SIG-M5 (cell line): Measurements from ENCODE around the gene VSIG10L2.
"Not testable (repeated sequence)": the region's sequence is repeated elsewhere in the genome, so short reads cannot be mapped to it uniquely, and the experiment has no call there.

ENCODE experiments used
- DNase-seq: peaks from one replicate; lab custom pipeline; 2025; lab: John Stamatoyannopoulos, UW

Gene VSIG10L2

DNA sequence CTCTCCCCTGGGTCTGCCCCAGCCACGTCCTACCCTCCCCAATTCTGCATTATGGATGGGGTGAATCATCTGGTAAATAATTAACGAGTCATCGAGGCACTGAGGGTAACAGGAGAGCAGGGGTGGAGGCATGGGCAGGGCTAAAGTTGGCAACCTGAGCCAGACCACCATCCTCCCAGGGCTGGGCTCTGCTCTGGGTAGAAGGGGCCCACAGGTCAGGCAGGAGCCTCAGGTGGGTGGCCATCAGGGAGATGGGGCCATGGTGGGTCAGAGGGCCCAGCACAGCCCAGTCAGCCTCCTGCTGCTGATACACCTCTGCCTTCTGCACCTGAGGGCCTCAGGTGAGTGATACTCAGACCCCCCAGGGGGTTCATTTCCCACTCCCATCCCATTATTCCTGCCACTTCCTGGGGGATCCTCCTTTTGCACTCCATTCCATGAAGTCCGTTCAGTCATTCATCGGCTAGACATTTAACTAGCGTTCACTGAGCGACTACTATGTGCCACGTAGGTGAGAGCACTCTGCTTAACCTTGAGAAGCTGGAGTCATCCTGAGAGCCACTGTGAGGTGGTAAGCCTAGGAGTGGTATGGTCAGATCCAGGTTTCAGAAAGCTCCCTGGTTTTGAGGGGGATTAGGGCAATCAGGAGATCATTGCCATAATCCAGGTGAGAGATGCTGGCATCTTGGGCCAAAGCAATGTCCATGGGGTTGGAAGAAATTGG is at the start of gene VSIG10L2:
TSS of gene VSIG10L2 (plus strand) at position 248 of the 724 bp plus-strand sequence. CDS start at position 260, 12 bp downstream.
- no peak for DNase-seq

DNA sequence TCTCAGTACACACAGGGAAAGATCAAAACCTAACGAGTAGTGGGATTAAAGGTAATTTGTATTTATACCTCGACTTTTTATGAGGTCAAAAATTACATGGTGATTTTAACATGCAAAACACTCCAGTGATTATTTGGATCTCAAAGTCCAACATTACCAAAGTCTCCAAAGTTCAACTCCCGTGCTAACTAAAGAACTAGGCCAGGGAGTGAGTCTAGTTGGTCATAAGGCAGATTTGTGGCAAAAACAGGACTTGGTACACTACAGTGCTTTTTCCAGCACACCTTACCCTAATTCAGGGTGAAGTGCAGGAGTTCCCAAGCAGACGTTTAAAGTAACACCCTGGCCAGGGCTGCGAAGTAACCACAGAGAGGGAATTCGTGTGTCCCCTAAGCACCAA is 44.0 kb upstream of the VSIG10L2 start:
- no peak for DNase-seq

DNA sequence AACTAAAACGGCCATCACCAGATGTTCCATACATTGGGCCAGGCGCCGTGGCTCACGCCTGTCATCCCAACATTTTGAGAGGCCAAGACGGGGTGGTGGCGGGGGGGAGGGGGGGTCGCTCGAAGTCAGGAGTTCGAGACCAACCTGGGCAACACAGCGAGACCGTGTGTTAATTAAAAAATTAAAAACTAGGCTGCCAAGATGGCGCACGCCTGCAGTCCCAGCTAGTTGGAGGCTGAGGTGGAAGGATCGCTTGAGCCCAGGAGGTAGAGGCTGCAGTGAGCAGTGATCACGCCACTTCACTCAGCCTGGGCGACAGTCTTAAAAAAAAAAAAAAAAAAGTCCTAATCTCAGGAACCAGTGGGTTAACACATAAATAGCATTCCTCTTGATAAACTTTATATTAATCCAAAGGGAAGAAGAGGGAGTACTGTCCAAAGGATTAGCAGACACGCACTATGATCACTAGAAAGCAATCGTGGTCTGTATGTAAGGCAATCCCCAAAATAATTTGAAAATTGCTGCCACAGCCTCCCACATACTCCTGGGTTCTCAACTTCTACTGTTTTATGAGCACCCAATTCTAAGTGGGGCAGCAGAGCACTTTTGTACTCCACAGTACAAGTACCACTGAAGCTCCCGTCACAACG is 43.4 kb upstream of the VSIG10L2 start:
- DNase-seq: no peak

DNA sequence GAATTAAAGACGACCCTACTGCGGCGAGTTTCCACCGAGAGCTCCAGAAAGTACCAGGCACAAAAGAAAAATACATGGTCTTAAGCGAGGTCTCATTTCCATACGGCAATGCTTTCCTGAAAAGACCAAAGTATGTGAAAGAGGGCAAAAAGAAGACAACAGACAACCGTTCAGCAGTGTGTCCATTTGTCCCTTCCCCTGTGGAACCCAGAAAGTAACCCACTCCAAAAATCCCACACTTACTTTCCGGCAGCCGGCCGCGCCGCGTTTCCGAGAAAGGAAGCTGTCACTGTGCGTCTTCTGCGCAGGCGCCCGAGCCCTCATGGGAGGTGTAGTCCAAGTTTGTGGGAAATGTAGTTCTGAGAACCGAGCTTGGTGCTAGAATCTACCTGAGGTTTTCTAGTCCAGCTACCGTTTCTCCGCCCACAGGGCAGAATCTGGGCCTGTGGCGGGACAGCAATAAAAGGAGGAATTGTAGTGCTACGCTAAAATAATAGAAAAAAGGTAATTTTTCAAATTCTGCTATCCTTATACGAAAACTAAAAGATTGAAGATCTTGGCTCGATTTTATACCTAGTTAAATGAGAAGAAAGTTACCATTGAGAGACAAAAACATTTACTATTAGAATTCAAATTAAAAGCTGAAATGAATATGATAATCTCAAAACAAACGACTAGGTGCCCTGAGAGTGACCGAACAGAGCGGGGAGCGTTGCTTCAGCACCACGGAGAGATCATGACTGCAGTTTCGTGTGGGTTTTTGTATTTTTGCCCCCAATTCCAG is 42.7 kb upstream of the VSIG10L2 start, which contains the start of gene PUS3:
TSS of gene PUS3 (minus strand) at position 280 of the 784 bp plus-strand sequence. CDS start 6,922 bp downstream, outside the sequence.
- DNase-seq: peak; percentile 27

DNA sequence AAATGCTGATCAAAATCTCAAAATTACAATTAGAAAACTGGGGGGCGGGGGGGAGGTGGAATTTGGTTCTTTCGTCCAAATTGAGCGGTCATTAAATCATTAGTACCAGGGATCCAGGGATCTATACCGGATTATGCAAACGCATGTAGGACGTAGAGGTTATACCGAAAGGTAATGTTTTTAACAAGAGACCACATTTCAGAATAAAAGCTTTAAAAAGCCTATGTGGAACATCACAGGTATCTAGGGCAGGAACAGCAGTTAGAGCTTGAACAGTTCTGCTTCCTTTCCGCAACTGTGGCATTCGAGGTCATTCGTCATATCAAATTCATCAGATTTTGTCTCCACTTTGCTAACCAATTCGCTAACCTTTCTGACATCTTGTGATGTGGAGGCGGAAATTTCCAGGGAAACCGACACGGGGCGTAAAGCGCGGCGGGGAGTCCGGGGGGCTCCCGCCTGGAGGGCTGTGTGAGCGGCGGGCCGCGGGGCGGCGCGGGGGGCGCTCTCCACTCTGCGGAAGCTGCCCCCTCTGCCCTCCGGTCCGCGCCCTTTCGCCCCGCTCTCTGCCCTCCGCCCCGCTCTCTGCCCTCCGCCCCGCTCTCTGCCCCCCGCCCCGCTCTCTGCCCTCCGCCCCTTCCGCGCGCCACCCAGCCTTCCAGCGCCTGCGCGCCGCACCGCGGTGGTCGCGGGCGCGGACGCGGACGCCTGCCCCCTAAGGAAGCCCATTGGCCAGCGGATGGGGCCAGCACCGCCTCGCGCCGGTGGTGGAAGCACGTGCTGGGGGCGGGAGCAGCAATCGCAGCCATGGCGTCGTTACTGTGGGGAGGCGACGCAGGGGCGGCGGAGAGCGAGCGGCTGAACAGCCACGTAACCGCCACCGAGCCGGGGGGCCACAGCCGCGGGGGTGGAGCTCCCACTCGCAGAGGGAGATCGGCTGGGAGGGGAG is 41.9 kb upstream of the VSIG10L2 start, which contains the start of gene DDX25:
TSS of gene DDX25 (plus strand) at position 798 of the 949 bp plus-strand sequence. CDS start at position 808, 10 bp downstream.
- DNase-seq: no peak

DNA sequence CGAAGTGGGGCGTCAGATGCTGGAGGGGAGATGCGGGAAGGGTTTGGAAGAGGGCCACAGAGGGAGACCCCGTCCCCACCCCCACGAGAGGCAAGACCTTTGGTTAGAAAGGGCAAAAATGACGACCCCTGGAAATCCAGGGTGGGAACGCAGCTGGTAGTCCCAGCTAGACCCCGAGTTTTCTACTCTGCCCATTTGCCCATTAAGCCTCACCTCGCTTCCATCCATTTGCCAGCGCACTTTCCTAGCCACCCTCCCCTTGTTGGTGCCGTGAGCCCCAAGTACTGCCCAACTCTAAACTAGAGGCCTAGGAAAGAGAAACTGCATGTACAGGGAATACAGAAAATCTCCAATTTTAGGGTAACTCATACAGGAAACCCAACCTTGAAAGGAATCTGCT is 41.2 kb upstream of the VSIG10L2 start:
- no peak for DNase-seq

DNA sequence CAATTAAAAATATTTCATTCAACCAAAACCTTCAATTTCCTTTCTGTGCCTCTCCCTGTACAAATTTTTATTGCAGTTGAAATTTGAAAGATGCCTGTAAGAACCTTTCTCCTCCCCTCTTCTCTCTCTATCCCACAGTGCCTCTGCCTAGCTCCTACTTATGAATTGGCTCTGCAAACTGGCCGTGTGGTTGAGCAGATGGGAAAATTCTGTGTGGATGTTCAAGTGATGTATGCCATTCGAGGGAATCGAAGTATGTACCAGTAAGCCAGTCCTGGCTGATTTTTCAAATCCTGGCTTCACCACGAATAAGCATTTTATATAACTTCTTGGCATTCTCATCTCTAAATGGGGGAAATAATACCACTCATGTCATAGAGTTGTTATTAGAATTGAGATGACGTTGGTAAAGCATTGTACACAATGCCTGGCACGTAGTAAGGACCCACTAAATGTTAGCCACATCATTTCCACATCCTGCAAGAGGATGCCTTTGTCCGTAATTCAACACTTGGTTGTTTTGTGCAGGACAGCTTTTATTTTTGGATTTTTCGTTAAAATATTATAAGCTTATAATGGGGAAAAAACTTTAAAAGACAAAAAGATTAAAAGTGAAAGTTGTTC is 35.5 kb upstream of the VSIG10L2 start:
- no peak for DNase-seq

DNA sequence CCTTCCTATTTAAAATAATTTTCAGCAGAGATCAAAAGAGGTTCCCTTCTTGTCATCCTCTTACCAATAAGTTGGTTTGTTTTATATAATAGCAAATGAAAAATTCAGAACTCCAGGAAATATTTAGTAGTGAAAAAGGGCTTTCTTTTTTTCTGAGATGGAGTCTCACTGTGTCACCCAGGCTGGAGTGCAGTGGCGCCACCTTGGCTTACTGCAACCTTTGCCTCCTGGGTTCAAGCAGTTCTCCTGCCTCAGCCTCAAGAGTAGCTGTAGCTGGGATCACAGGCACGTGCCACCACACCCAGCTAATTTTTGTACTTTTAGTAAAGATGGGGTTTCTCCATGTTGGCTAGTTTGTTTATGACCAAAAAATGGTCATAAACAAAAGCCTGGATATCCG is 31.2 kb upstream of the VSIG10L2 start:
- not testable (repeated sequence) for DNase-seq

DNA sequence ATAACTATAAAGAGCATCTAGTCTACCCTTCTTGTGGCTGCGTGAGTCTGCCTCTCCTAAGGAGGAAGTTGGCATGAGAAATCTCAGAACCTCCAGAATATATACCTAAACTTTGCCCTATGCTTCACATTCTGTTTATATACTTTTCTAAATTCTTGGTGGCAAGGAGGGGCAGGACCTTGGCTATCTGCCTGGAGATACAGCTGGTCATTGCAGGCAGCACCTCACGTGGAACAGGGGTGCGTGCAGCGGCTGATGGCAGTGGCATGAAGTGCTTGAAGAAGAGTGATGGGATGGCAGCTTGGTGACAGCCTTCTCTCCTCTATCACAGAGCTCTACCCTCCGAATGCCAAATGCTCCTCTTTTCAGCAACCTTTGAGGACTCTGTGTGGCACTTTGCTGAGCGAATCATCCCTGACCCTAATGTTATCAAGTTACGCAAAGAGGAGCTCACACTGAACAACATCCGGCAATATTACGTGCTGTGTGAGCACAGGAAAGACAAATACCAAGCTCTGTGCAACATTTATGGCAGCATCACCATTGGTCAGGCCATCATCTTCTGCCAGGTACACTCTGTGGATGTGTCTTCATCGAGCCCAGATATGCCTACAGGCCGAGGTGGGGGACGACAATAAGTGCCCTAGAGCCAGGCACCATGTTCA is 29.0 kb upstream of the VSIG10L2 start:
- no peak for DNase-seq

DNA sequence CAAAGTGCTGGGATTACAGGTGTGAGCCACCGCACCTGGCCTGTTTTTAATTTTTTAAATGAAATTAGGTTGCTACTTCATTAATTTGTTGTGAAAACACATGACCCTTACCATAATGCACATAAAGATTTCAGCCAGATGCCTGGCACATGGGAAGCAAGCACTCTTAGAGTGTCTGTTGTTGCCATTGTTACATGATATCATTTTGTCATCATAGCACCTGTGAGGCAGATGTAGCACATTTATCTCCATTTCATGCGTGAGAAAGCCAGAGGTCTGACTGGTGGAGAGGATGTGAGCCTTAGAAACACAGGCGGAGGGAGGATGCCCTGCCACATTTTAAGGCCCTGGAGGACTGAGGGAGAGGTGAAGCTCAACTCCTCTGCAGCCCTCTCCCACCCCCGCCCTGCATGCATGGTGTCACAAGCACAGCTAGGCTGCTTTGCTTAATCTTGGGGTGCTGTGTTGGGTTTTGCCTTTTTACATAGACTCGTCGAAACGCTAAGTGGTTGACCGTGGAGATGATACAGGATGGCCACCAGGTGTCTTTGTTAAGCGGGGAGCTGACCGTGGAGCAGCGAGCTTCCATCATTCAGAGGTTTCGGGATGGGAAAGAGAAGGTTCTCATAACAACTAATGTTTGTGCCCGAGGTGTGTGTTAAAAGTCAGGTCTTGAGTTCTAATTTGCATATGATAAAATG is 27.6 kb upstream of the VSIG10L2 start:
- DNase-seq: no peak

DNA sequence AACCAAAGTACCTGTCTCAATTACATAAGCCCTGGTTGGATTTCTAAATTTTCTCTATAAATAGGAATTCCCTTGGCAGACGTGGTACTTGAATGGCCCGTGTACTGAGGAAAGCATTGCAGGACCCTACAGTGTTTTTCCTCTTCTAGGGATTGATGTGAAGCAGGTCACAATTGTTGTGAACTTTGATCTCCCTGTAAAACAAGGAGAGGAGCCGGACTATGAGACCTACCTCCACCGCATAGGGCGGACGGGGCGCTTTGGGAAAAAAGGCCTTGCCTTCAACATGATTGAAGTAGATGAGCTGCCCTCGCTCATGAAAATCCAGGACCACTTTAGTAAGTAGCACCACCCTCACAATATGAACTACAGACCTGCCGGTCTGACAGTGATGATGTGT is 24.8 kb upstream of the VSIG10L2 start:
- DNase-seq: no peak

DNA sequence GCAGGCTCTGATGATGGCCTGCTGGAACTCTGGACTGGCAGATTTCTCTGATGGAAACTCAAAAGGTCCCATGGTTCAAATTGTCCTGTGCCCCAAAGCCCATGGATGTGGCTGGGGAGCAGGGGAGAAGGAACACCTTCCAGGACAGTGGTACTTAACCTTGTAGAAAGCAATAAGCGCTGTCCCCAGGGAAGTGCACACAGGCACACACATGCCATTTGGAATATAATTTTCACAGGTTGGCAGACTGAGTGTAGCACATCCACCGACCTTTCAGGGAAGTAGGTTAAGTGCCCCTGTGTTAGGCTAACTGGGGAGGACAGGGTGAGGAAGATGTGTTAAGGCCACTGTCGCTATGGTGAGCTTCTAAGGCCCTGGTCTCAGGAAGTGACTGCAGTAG is 23.7 kb upstream of the VSIG10L2 start:
- DNase-seq: no peak

DNA sequence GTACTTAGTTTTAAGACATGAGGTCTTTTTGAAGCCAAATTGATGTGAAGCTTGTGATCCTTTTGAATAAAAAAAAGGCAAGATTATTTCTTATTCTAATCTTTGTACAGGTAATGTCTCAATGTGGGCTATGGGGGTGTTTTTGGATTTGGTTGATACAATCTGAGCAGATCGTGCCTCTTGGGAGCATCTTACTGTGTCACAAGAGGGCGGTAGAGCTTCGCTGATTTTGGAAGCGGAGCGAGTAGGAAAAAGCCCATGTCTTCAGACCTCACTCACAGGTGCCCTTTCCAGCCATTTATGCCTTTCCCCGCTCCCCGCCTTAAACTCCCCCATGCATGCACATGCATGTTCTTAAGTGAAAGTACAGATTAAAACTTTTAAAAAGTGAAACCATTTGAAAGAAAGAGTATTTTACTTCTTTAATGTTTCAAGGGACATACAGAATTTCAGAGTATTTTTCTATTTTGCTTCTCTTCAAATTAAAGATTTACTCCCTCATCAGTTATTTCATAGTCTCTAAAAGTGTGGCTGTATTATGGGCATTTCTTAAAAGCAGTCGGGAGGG is 22.7 kb upstream of the VSIG10L2 start:
- no peak for DNase-seq

DNA sequence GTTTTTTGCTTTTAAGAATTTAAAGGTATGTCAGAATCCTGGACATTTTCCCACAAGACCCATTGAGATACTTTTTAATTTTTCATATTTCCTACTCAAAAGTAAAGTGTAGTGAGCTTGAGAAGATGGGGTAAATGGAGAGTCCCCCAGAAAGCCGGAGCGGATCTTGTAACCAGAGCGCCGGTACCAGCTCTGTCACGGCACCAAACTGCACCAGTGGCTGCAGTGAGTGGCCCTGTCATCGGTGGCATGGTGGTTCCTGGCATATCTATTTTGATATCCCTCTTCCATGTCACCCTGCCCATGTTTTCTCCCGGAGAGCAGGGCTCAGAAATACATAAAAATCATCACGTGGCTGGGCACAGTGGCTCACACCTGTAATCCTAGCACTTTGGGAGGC is 22.2 kb upstream of the VSIG10L2 start:
- DNase-seq: no peak

DNA sequence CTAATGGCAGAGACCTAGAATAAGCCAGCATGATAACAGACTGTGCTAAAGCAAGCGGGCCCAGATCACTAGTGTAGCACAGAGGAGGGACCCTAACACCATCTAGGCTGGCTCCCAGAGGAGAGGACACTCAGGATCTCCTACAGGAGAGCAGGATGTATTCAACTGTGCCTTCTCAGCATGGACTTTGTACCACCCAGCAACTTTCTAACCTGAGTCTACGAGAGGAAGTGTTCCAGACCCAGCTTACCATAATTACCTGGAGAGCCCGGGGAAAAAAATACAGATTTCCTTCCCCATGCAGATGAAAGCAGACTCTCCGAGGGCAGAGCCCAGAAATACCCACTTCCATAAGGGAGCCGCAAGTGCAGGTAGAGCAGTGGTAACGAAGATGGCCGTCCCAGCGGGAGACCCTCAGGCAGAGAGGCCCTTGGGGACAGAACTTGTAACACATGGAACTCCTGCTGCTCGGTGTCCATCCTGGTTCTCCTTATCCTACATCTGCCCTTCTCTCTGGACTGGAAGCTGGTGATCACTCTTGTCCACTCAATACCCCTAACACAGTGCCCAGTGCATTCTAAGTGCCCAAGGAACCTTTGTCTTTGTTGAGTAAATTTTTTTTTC is 21.3 kb upstream of the VSIG10L2 start:
- no peak for DNase-seq

DNA sequence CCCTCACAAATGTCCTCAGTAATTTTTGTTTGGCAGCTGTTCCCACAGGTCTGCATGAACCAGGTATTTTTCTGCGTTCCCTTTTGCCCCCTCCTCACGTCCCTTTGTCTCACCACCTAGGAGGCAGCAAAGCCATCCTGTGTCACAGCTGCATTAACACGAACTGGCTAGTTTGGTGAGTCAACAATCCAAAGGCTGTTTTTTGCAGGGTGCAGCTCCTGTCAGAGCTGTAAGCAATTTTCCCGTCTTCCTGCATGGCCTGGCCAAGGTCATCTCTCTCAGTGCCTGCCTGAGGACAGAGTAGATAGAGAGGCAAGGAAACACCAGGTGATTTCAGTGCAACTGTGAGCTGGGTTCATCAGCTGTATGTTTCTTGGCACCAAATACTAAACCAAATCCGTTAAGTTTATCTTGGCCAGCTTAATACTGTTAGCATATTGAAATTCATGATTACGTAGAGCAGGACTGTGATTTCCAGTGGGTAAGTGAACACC is 20.6 kb upstream of the VSIG10L2 start:
- DNase-seq: no peak

DNA sequence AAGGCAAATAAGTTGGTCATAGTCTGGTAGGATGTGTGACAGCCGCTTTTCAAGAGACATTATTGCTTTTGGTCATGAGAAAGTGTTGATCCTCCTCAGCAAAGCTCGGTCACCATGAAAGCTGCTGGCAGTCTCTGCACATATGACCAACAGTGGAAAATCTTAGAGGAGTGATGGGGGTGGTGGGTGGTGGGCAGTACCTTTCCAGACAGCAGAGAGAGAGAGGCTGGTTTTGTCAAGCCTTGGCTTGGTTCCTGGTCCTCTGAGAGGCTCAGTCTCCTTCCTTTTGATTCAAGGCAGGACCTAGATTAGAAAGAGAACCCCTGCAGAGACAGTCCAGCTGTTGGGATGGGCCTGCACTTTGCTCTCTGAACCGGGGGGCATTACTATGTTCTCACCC is 20.0 kb upstream of the VSIG10L2 start:
- DNase-seq: no peak

DNA sequence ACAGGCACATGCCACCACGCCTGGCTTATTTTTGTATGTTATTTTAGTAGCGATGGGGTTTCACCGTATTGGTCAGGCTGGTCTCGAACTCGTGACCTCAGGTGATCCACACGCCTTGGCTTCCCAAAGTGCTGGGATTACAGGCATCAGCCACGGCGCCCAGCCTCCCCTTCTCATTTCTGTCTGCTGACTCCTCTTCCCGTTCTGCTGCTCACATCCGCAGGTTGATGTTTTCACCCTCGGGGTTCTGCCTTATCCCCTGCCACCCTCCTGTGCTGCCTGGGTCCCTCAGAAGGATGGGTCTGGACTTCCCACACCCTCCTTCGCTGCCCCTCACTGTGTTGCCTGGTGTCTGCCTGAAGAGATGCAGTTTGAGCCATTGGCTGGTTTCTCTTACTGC is 19.2 kb upstream of the VSIG10L2 start:
- no peak for DNase-seq
